ENCODE results near the gene LRRFIP1. TPM values are rescaled to one million over a fixed set of nuclear protein-coding genes. Genes with fewer than 3 reads are reported as not detected.
"Not testable (repeated sequence)": the region's sequence is repeated elsewhere in the genome, so short reads cannot be mapped to it uniquely, and the experiment has no call there.

Gene LRRFIP1
- total and polyA plus RNA-seq, 2 donors (not counting 1 experiment from before 2014, with no cell fraction given), result 42.0 to 139 TPM

DNA sequence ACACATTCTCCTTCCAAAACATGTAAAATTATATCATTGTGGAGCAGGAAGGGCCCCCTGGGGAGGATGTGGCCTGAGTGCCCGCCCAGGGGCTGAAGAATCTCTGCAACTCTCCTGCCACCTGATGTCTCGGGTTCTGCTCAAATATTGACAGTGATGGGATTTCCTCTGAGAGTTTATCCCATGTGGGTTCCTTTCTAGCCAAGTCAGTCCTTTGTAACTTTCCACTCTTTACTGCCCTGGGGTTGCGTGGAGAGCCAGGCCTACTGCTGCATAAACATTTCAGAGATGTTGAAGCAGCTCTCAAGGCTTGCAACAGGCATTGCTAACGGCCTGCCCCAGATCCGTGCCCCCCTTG is 32.9 kb upstream of the LRRFIP1 start:
- POLR2A ChIA-PET, result interaction anchor here (1.0 kb wide), 1 partner anchor 10 kb away, joined by 4 read pairs; no protein-coding TSS in a partner anchor

DNA sequence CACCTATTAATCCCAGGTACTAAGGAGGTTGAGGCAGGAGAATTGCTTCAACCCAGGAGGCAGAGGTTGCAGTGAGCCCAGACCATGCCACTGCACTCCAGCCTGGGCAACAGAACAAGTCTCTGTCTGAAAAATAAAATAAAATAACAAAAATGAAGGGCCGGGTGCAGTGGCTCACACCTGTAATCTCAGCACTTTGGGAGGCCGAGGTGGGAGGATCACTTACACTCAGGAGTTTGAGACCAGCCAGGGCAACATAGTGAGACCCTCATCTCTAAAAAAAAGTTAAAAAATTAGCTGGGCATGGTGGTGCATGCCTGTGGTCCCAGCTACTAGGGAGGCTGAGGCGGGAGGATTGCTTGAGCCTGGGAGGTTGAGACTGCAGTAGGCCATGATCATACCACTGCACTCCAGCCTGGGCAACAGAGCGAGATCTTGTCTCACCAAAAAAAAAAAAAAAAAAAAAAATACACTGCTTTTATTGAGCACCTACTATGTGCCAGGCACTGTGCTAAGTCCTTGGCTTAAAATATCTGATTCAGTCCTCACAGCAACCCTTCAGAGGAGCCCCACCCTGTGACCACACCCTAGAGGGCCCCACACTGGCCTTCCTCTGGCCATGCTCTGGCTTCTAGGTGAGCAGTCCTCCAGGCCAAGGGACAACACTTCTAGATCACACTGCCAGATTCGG is 31.4 kb upstream of the LRRFIP1 start:
- H3K27me3 ChIP-seq (replicated peaks in 1 of 4; ENCODE audit: control extremely low read depth in 1 of 4, control insufficient read depth in 3 of 4, insufficient read depth in 4 of 4, low read length in 3 of 4); H4K20me1 ChIP-seq (ENCODE audit: control insufficient read depth, insufficient read depth, low read length, poor library complexity, severe bottlenecking); intact Hi-C loops (cut with micrococcal nuclease); H3K79me2 ChIP-seq (ENCODE audit: control insufficient read depth, insufficient read depth, low read length); H3K9me3 ChIP-seq (ENCODE audit: control extremely low read depth in 1 of 3, control insufficient read depth in 2 of 3, insufficient read depth in 1 of 3, low read length in 2 of 3); H3K27me3 Mint-ChIP-seq; H3K4me1 ChIP-seq (ENCODE audit: control insufficient read depth in 2 of 2, insufficient read depth in 2 of 2, low read length in 2 of 2); H3K27ac Mint-ChIP-seq; H3K4me3 Mint-ChIP-seq; H3K9ac ChIP-seq (ENCODE audit: low read length); ATAC-seq (ENCODE audit: low read depth); DNase-seq; H3K27ac ChIP-seq (ENCODE audit: low read length in 2 of 2); POLR2A ChIA-PET; H3K36me3 ChIP-seq (replicated peaks in 1 of 2; ENCODE audit: control extremely low read depth in 1 of 2, control insufficient read depth in 1 of 2, extremely low read depth in 1 of 2, insufficient read depth in 2 of 2, low read length in 1 of 2); H3K4me3 ChIP-seq (ENCODE audit: control extremely low read depth in 1 of 5, extremely low read depth in 1 of 5, insufficient read depth in 1 of 5, low read depth in 2 of 5, low read length in 4 of 5); H3K4me2 ChIP-seq (replicated peaks; ENCODE audit: low read depth, low read length, poor library complexity, severe bottlenecking); H2AFZ ChIP-seq (ENCODE audit: insufficient read depth, low read depth, low read length, poor library complexity, severe bottlenecking); H3K9me3 Mint-ChIP-seq (ENCODE audit: insufficient read depth): not testable (repeated sequence)
- CTCF ChIA-PET, result interaction anchor here (0.6 to 1.6 kb wide), 2 partner anchors 24 to 379 kb away, joined by 3 to 4 read pairs; no protein-coding TSS in a partner anchor
- WGBS (ENCODE audit: insufficient coverage), result 83% methylated on average over 1 of the region's 5 CpGs
- H3K4me1 Mint-ChIP-seq, result peaks cover 12% of the 10 kb centered on the region

More for the DNA sequence above, 32.9 kb upstream of the LRRFIP1 start:
- Mint-ChIP-seq H3K27ac (no peak overlapping the region), H3K27me3 (peaks cover 3% of the 10 kb centered on the region), H3K9me3 (ENCODE audit: insufficient read depth) (no peaks in the 10 kb centered on the region), H3K4me1 (peaks cover 18% of the 10 kb centered on the region), H3K4me3 (no peak overlapping the region)
- H3K9ac ChIP-seq (ENCODE audit: low read length), result no peak overlapping the region
- CTCF ChIA-PET, result no interaction called here
- no peak for ATAC-seq (ENCODE audit: low read depth)
- intact Hi-C loops (cut with micrococcal nuclease), result no loop called here
- no peak for TF ChIP-seq EZH2 (IDR thresholded peaks at IDR 0.05; ENCODE audit: borderline replicate concordance, insufficient read depth, low read depth, low read length, poor library complexity, severe bottlenecking)
- TF ChIP-seq, protein P1, sequence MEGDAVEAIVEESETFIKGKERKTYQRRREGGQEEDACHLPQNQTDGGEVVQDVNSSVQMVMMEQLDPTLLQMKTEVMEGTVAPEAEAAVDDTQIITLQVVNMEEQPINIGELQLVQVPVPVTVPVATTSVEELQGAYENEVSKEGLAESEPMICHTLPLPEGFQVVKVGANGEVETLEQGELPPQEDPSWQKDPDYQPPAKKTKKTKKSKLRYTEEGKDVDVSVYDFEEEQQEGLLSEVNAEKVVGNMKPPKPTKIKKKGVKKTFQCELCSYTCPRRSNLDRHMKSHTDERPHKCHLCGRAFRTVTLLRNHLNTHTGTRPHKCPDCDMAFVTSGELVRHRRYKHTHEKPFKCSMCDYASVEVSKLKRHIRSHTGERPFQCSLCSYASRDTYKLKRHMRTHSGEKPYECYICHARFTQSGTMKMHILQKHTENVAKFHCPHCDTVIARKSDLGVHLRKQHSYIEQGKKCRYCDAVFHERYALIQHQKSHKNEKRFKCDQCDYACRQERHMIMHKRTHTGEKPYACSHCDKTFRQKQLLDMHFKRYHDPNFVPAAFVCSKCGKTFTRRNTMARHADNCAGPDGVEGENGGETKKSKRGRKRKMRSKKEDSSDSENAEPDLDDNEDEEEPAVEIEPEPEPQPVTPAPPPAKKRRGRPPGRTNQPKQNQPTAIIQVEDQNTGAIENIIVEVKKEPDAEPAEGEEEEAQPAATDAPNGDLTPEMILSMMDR (IDR thresholded peaks at IDR 0.05), result no peak
- H3K4me1 ChIP-seq (ENCODE audit: control insufficient read depth in 2 of 2, insufficient read depth in 2 of 2, low read length in 2 of 2), result peaks cover 9 to 10% of the 10 kb centered on the region in 2 donors
- no peaks in the 10 kb centered on the region for H3K79me2 ChIP-seq (ENCODE audit: control insufficient read depth, insufficient read depth, low read length)
- H3K4me2 ChIP-seq (replicated peaks; ENCODE audit: low read depth, low read length, poor library complexity, severe bottlenecking), result no peak overlapping the region
- WGBS (ENCODE audit: insufficient coverage), result 27% methylated on average over 5 of the region's 5 CpGs
- H2AFZ ChIP-seq (ENCODE audit: insufficient read depth, low read depth, low read length, poor library complexity, severe bottlenecking), result no peak overlapping the region
- no peaks in the 10 kb centered on the region for H3K9me3 ChIP-seq (ENCODE audit: control extremely low read depth in 1 of 3, control insufficient read depth in 2 of 3, insufficient read depth in 1 of 3, low read length in 2 of 3)
- H3K27me3 ChIP-seq (replicated peaks in 1 of 4; ENCODE audit: control extremely low read depth in 1 of 4, control insufficient read depth in 3 of 4, insufficient read depth in 4 of 4, low read length in 3 of 4), result peaks cover 0 to 4% (median 0%) of the 10 kb centered on the region in 4 experiments
- H4K20me1 ChIP-seq (ENCODE audit: control insufficient read depth, insufficient read depth, low read length, poor library complexity, severe bottlenecking), result no peaks in the 10 kb centered on the region
- H3K27ac ChIP-seq (ENCODE audit: low read length in 2 of 2), result no peak overlapping the region
- H3K4me3 ChIP-seq (ENCODE audit: control extremely low read depth in 1 of 5, extremely low read depth in 1 of 5, insufficient read depth in 1 of 5, low read depth in 2 of 5, low read length in 4 of 5), result no peak overlapping the region
- no peak for DNase-seq
- H3K36me3 ChIP-seq (replicated peaks in 1 of 2; ENCODE audit: control extremely low read depth in 1 of 2, control insufficient read depth in 1 of 2, extremely low read depth in 1 of 2, insufficient read depth in 2 of 2, low read length in 1 of 2), result no peaks in the 10 kb centered on the region
